ENCODE data around the gene SORD. TPM values are rescaled to one million over a fixed set of nuclear protein-coding genes. Genes with fewer than 3 reads are reported as not detected.
"Not testable (repeated sequence)": the region's sequence is repeated elsewhere in the genome, so short reads cannot be mapped to it uniquely, and the experiment has no call there.

The SORD gene
- 247 and 300 TPM in 2 replicates for total RNA-seq
- long read RNA-seq, full-length matches to known transcripts = 1,891 of 2,069 reads
- long read RNA-seq, partial matches to known transcripts = 49 of 2,069 reads
- long read RNA-seq, other reads (novel, unspliced or antisense) = 129 of 2,069 reads

GRCh38 chr15:45022871-45023658 is at the start of gene SORD:
Gene SORD (plus strand): TSS chr15:45023195. CDS start chr15:45023284, 89 bp downstream.
- Mint-ChIP-seq H3K9me3 (ENCODE audit: low read depth) (peaks cover 16% of the 10 kb centered on the region), H3K36me3 (ENCODE audit: insufficient read depth) (peaks cover 16% of the 10 kb centered on the region), H3K4me1 (ENCODE audit: low read depth) (peaks cover 40% of the 10 kb centered on the region), H3K4me3 (ENCODE audit: low read depth) (peak within 1 kb of the TSS; percentile 91), H3K27me3 (no peaks in the 10 kb centered on the region), H3K27ac (peak within 1 kb of the TSS; percentile 90)
- DNase-seq (ENCODE audit: low spot score, unreplicated experiment) = peak; percentile 97
- peak; percentile 1 for TF ChIP-seq CTCF (IDR thresholded peaks at IDR 0.05; ENCODE audit: unreplicated experiment)

- not testable (repeated sequence) for H3K27me3 Mint-ChIP-seq; H3K9me3 Mint-ChIP-seq (ENCODE audit: low read depth); DNase-seq (ENCODE audit: low spot score, unreplicated experiment); H3K4me3 Mint-ChIP-seq (ENCODE audit: low read depth); H3K36me3 Mint-ChIP-seq (ENCODE audit: insufficient read depth)
- Mint-ChIP-seq H3K27ac (peak overlapping the region; percentile 62), H3K4me1 (ENCODE audit: low read depth) (peaks cover 37% of the 10 kb centered on the region)
Measured at GRCh38 chr15:44976183-44976582, 46.8 kb upstream of the SORD start.

- not testable (repeated sequence) for H3K9me3 Mint-ChIP-seq (ENCODE audit: low read depth); DNase-seq (ENCODE audit: low spot score, unreplicated experiment); H3K27me3 Mint-ChIP-seq; H3K36me3 Mint-ChIP-seq (ENCODE audit: insufficient read depth)
- H3K27ac Mint-ChIP-seq = peak overlapping the region; percentile 89
- peak overlapping the region; percentile 24 for H3K4me3 Mint-ChIP-seq (ENCODE audit: low read depth)
- peaks cover 46% of the 10 kb centered on the region for H3K4me1 Mint-ChIP-seq (ENCODE audit: low read depth)
Measured at GRCh38 chr15:44977781-44978180, 45.2 kb upstream of the SORD start.

GRCh38 chr15:44979617-44980339 is 43.2 kb upstream of the SORD start:
- not testable (repeated sequence) for H3K9me3 Mint-ChIP-seq (ENCODE audit: low read depth); H3K36me3 Mint-ChIP-seq (ENCODE audit: insufficient read depth); H3K27me3 Mint-ChIP-seq
- Mint-ChIP-seq H3K4me1 (ENCODE audit: low read depth) (peaks cover 59% of the 10 kb centered on the region), H3K4me3 (ENCODE audit: low read depth) (peak overlapping the region; percentile 44), H3K27ac (peak overlapping the region; percentile 99)
- peak; percentile 13 for DNase-seq (ENCODE audit: low spot score, unreplicated experiment)

GRCh38 chr15:44984144-44984543 is 38.9 kb upstream of the SORD start:
- Mint-ChIP-seq H3K27ac (peak overlapping the region; percentile 71), H3K4me1 (ENCODE audit: low read depth) (peaks cover 43% of the 10 kb centered on the region)
- not testable (repeated sequence) for H3K27me3 Mint-ChIP-seq; H3K9me3 Mint-ChIP-seq (ENCODE audit: low read depth); DNase-seq (ENCODE audit: low spot score, unreplicated experiment); H3K4me3 Mint-ChIP-seq (ENCODE audit: low read depth); H3K36me3 Mint-ChIP-seq (ENCODE audit: insufficient read depth)

GRCh38 chr15:44986346-44987055 is 36.5 kb upstream of the SORD start:
- H3K36me3 Mint-ChIP-seq (ENCODE audit: insufficient read depth); H3K9me3 Mint-ChIP-seq (ENCODE audit: low read depth); H3K27me3 Mint-ChIP-seq; H3K27ac Mint-ChIP-seq; DNase-seq (ENCODE audit: low spot score, unreplicated experiment); H3K4me3 Mint-ChIP-seq (ENCODE audit: low read depth): not testable (repeated sequence)
- H3K4me1 Mint-ChIP-seq (ENCODE audit: low read depth) = peaks cover 25% of the 10 kb centered on the region

- H3K27me3 Mint-ChIP-seq; H3K9me3 Mint-ChIP-seq (ENCODE audit: low read depth); H3K4me3 Mint-ChIP-seq (ENCODE audit: low read depth); H3K36me3 Mint-ChIP-seq (ENCODE audit: insufficient read depth); H3K27ac Mint-ChIP-seq; DNase-seq (ENCODE audit: low spot score, unreplicated experiment): not testable (repeated sequence)
- H3K4me1 Mint-ChIP-seq (ENCODE audit: low read depth) = peaks cover 23% of the 10 kb centered on the region
Measured at GRCh38 chr15:44987711-44988110, 35.3 kb upstream of the SORD start.

GRCh38 chr15:44988184-44988869 is 34.7 kb upstream of the SORD start:
- not testable (repeated sequence) for H3K4me3 Mint-ChIP-seq (ENCODE audit: low read depth); H3K36me3 Mint-ChIP-seq (ENCODE audit: insufficient read depth); DNase-seq (ENCODE audit: low spot score, unreplicated experiment); H3K27ac Mint-ChIP-seq; H3K27me3 Mint-ChIP-seq
- peaks cover 23% of the 10 kb centered on the region for H3K4me1 Mint-ChIP-seq (ENCODE audit: low read depth)
- H3K9me3 Mint-ChIP-seq (ENCODE audit: low read depth) = peaks cover 13% of the 10 kb centered on the region

- not testable (repeated sequence) for DNase-seq (ENCODE audit: low spot score, unreplicated experiment); H3K27ac Mint-ChIP-seq; H3K27me3 Mint-ChIP-seq; H3K36me3 Mint-ChIP-seq (ENCODE audit: insufficient read depth); H3K4me3 Mint-ChIP-seq (ENCODE audit: low read depth)
- H3K9me3 Mint-ChIP-seq (ENCODE audit: low read depth) = peaks cover 13% of the 10 kb centered on the region
- H3K4me1 Mint-ChIP-seq (ENCODE audit: low read depth) = peaks cover 18% of the 10 kb centered on the region
Measured at GRCh38 chr15:44988870-44989219, 34.1 kb upstream of the SORD start.

GRCh38 chr15:44997632-44998031 is 25.4 kb upstream of the SORD start:
- H3K36me3 Mint-ChIP-seq (ENCODE audit: insufficient read depth); DNase-seq (ENCODE audit: low spot score, unreplicated experiment); H3K27me3 Mint-ChIP-seq; H3K4me3 Mint-ChIP-seq (ENCODE audit: low read depth); H3K9me3 Mint-ChIP-seq (ENCODE audit: low read depth); H3K27ac Mint-ChIP-seq: not testable (repeated sequence)
- H3K4me1 Mint-ChIP-seq (ENCODE audit: low read depth) = peaks cover 24% of the 10 kb centered on the region
